BLaER1 (cell line): ENCODE measurements around the gene CAPN5.

Source experiments
- H3K27ac ChIP-seq: shearing (Covaris generic); formaldehyde crosslinking; 2 replicates; pipeline ENCODE4 v1.8.1; 2022
- H3K27me3 ChIP-seq: shearing (Covaris generic); formaldehyde crosslinking; 2 replicates; pipeline ENCODE4 v1.8.1; 2022
- H3K36me3 ChIP-seq: shearing (Covaris generic); formaldehyde crosslinking; 2 replicates; pipeline ENCODE4 v1.8.1; 2022
- H3K4me1 ChIP-seq: shearing (Covaris generic); formaldehyde crosslinking; 2 replicates; pipeline ENCODE4 v1.8.1; 2022
- H3K4me2 ChIP-seq: shearing (Covaris generic); formaldehyde crosslinking; 2 replicates; pipeline ENCODE4 v1.8.1; 2022
- H3K4me3 ChIP-seq: shearing (Covaris generic); formaldehyde crosslinking; 2 replicates; pipeline ENCODE4 v1.8.1; 2022
- H3K9ac ChIP-seq: shearing (Covaris generic); formaldehyde crosslinking; 2 replicates; pipeline ENCODE4 v1.8.1; 2022
- H3K9me3 ChIP-seq: shearing (Covaris generic); formaldehyde crosslinking; 2 replicates; pipeline ENCODE4 v1.8.1; 2022
- H4K20me1 ChIP-seq: shearing (Covaris generic); formaldehyde crosslinking; 2 replicates; pipeline ENCODE4 v1.8.1; 2022
- Cebpa-rat ChIP-seq: shearing (Covaris generic); IDR thresholded peaks from 2 replicates; pipeline ENCODE4 v1.8.1; 2022

CAPN5 gene

DNA sequence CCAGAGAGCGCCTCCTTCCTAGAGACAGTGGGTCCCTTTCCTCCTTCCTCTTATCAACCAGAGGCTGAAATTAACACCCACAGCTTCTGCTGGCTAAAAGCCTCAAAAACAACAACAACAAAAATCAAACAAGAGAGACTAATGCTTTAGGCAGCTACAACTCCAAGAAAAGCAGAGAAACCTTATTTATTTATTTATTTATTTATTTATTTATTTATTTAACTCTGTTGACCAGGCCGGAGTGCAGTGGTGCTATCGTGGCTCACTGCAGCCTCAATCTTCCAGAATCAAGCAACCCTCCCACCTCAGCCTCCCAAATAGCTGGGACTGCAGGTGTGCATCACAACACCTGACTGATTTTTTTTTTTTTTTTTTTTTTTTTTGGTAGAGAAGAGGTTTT, 35.2 kb upstream of the CAPN5 start:
- Histone ChIP-seq H3K27ac (no peak overlapping the region), H3K4me1 (peaks cover 4% of the 10 kb centered on the region; the same call in 1 of the 2 replicates), H3K9me3 (no peaks in the 10 kb centered on the region), H3K9ac (no peak overlapping the region), H3K36me3 (no peaks in the 10 kb centered on the region), H3K4me3 (no peak overlapping the region), H4K20me1 (no peaks in the 10 kb centered on the region), H3K27me3 (no peaks in the 10 kb centered on the region), H3K4me2 (no peak overlapping the region)
- TF ChIP-seq Cebpa-rat, result no peak

DNA sequence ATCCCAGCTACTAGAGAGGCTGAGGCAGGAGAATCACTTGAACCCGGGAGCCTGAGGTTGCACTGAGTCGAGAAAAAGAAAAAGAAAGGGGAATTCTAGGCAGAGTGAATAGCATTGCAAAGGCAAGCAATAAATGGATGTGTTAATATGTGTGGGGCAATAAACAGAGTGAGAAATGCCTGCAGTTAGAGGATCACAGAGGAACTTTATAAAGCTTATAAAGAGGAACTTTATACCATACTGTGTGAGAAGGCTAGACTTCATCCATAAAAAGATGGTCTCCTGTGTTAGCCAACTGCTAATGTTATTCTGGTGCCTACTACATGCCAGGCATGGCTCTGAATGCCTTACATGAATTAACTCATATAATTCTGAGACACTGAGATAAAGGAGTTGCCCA, 31.7 kb upstream of the CAPN5 start:
- no peaks in the 10 kb centered on the region for H3K36me3 ChIP-seq
- peaks cover 24% of the 10 kb centered on the region for H3K4me1 ChIP-seq
- peaks cover 13% of the 10 kb centered on the region for H3K27me3 ChIP-seq
- H3K9me3 ChIP-seq, result peaks cover 5% of the 10 kb centered on the region; the same call in 1 of the 2 replicates
- H3K9ac ChIP-seq, result no peak overlapping the region
- no peak overlapping the region for H3K27ac ChIP-seq
- TF ChIP-seq Cebpa-rat, result no peak
- no peaks in the 10 kb centered on the region for H4K20me1 ChIP-seq
- H3K4me2 ChIP-seq, result no peak overlapping the region
- no peak overlapping the region for H3K4me3 ChIP-seq

DNA sequence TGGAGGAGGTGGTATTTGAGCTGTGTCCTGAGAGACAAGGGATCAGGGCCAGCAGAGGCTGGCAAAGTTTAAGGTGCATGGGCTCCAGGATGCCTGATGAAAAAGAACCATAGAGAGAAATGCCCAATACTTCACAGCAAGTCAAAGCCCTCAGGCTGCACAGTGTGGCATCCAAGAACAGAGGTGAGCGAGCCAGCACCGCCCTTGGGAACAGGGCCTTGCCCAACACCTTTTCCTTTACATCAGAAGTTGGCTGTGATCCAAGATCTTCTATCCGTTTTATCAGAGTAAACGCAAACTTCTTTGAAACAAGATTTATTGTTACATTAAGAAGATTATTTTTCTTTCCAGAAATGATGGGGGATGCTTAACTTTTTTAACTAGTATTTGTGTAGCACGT, 31.2 kb upstream of the CAPN5 start:
- peaks cover 24% of the 10 kb centered on the region for H3K4me1 ChIP-seq
- no peaks in the 10 kb centered on the region for H4K20me1 ChIP-seq
- H3K4me2 ChIP-seq, result no peak overlapping the region
- H3K9me3 ChIP-seq, result peaks cover 10% of the 10 kb centered on the region
- H3K9ac ChIP-seq, result no peak overlapping the region
- no peak overlapping the region for H3K4me3 ChIP-seq
- H3K27ac ChIP-seq, result no peak overlapping the region
- peaks cover 16% of the 10 kb centered on the region for H3K27me3 ChIP-seq
- no peak for TF ChIP-seq Cebpa-rat
- no peaks in the 10 kb centered on the region for H3K36me3 ChIP-seq

GRCh38 chr11:77036398-77036797, 30.4 kb upstream of the CAPN5 start:
- Histone ChIP-seq H3K9me3 (peaks cover 11% of the 10 kb centered on the region), H4K20me1 (no peaks in the 10 kb centered on the region), H3K36me3 (no peaks in the 10 kb centered on the region), H3K27me3 (peaks cover 16% of the 10 kb centered on the region), H3K4me3 (no peak overlapping the region), H3K9ac (no peak overlapping the region), H3K27ac (no peak overlapping the region), H3K4me1 (peaks cover 24% of the 10 kb centered on the region), H3K4me2 (no peak overlapping the region)
- TF ChIP-seq Cebpa-rat, result no peak

DNA sequence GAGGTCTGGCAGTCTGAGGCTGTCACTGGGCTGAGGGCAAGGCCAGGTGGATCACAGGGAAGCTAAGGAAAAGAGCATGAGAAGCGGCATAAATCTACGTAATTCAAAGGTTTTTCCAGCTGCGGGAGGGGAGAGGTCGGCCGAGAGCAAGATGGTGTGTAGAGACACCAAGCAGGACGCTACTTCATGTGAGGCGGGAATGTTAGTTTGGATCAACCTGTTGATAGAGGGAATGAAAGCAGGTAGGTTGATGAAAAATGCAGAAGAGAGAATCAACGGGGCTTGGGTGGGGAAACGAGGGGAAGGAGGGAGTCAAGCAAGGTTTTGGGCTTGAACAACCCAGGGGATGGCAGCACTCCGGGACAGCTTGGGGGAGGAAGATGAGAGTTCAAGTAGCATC, 29.7 kb upstream of the CAPN5 start:
- no peak for TF ChIP-seq Cebpa-rat
- H3K9ac ChIP-seq, result no peak overlapping the region
- no peak overlapping the region for H3K4me2 ChIP-seq
- peaks cover 16% of the 10 kb centered on the region for H3K27me3 ChIP-seq
- no peaks in the 10 kb centered on the region for H4K20me1 ChIP-seq
- peaks cover 24% of the 10 kb centered on the region for H3K4me1 ChIP-seq
- H3K9me3 ChIP-seq, result peaks cover 11% of the 10 kb centered on the region
- no peak overlapping the region for H3K4me3 ChIP-seq
- H3K27ac ChIP-seq, result no peak overlapping the region
- no peaks in the 10 kb centered on the region for H3K36me3 ChIP-seq

- Histone ChIP-seq H3K4me2 (peak overlapping the region; percentile 72), H3K27me3 (peaks cover 16% of the 10 kb centered on the region), H3K4me3 (no peak overlapping the region), H3K9ac (no peak overlapping the region), H4K20me1 (no peaks in the 10 kb centered on the region), H3K9me3 (peaks cover 11% of the 10 kb centered on the region), H3K27ac (no peak overlapping the region), H3K36me3 (no peaks in the 10 kb centered on the region), H3K4me1 (peaks cover 24% of the 10 kb centered on the region)
- TF ChIP-seq Cebpa-rat, result no peak
Observed at GRCh38 chr11:77038029-77038824, 28.5 kb upstream of the CAPN5 start.

- Histone ChIP-seq H3K27me3 (peaks cover 16% of the 10 kb centered on the region), H3K4me3 (no peak overlapping the region), H3K4me2 (peak overlapping the region; percentile 72), H3K36me3 (no peaks in the 10 kb centered on the region), H3K9me3 (peaks cover 11% of the 10 kb centered on the region), H3K27ac (no peak overlapping the region), H4K20me1 (no peaks in the 10 kb centered on the region), H3K9ac (no peak overlapping the region), H3K4me1 (peaks cover 24% of the 10 kb centered on the region)
- TF ChIP-seq Cebpa-rat, result no peak
Observed at GRCh38 chr11:77038825-77039326, 27.9 kb upstream of the CAPN5 start.

DNA sequence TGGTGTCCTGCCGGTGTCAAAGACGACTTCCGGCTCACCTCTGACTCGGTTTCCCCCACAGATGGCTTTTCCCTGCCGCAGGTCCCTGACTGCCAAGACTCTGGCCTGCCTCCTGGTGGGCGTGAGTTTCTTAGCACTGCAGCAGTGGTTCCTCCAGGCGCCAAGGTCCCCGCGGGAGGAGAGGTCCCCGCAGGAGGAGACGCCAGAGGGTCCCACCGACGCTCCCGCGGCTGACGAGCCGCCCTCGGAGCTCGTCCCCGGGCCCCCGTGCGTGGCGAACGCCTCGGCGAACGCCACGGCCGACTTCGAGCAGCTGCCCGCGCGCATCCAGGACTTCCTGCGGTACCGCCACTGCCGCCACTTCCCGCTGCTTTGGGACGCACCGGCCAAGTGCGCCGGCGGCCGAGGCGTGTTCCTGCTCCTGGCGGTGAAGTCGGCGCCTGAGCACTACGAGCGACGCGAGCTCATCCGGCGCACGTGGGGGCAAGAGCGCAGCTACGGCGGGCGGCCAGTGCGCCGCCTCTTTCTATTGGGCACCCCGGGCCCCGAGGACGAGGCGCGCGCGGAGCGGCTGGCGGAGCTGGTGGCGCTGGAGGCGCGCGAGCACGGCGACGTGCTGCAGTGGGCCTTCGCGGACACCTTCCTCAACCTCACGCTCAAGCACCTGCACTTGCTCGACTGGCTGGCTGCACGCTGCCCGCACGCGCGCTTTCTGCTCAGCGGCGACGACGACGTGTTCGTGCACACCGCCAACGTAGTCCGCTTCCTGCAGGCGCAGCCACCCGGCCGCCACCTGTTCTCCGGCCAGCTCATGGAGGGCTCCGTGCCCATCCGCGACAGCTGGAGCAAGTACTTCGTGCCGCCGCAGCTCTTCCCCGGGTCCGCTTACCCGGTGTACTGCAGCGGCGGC, 27.0 kb upstream of the CAPN5 start:
- H3K4me2 ChIP-seq, result peak overlapping the region; percentile 72
- TF ChIP-seq Cebpa-rat, result no peak
- H3K27ac ChIP-seq, result no peak overlapping the region
- H4K20me1 ChIP-seq, result no peaks in the 10 kb centered on the region
- peaks cover 16% of the 10 kb centered on the region for H3K27me3 ChIP-seq
- H3K9ac ChIP-seq, result no peak overlapping the region
- H3K9me3 ChIP-seq, result peaks cover 11% of the 10 kb centered on the region
- H3K36me3 ChIP-seq, result no peaks in the 10 kb centered on the region
- H3K4me3 ChIP-seq, result no peak overlapping the region; the same call in 1 of the 2 replicates
- peaks cover 19% of the 10 kb centered on the region for H3K4me1 ChIP-seq

GRCh38 chr11:77040401-77040777, 26.4 kb upstream of the CAPN5 start:
- Histone ChIP-seq H4K20me1 (no peaks in the 10 kb centered on the region), H3K27me3 (peaks cover 16% of the 10 kb centered on the region), H3K9me3 (peaks cover 11% of the 10 kb centered on the region), H3K27ac (no peak overlapping the region), H3K4me2 (no peak overlapping the region), H3K4me3 (no peak overlapping the region), H3K9ac (no peak overlapping the region), H3K36me3 (no peaks in the 10 kb centered on the region), H3K4me1 (peaks cover 19% of the 10 kb centered on the region)
- TF ChIP-seq Cebpa-rat, result no peak

GRCh38 chr11:77040889-77041288, 25.9 kb upstream of the CAPN5 start:
- H3K4me1 ChIP-seq, result peaks cover 21% of the 10 kb centered on the region
- H4K20me1 ChIP-seq, result no peaks in the 10 kb centered on the region
- no peak overlapping the region for H3K4me2 ChIP-seq
- TF ChIP-seq Cebpa-rat, result no peak
- peaks cover 11% of the 10 kb centered on the region for H3K9me3 ChIP-seq
- no peak overlapping the region for H3K9ac ChIP-seq
- peaks cover 16% of the 10 kb centered on the region for H3K27me3 ChIP-seq
- H3K27ac ChIP-seq, result no peak overlapping the region
- no peaks in the 10 kb centered on the region for H3K36me3 ChIP-seq
- H3K4me3 ChIP-seq, result no peak overlapping the region
